ENCODE measurements around the gene CLCF1. TPM values are rescaled to one million over a fixed set of nuclear protein-coding genes. Genes with fewer than 3 reads are reported as not detected.

CLCF1 gene
- total and polyA plus RNA-seq, 2 of the 13 experiments (the other 11 are each of a cell fraction or from before 2014, with no cell fraction given), result 0.49 to 0.78 TPM

DNA sequence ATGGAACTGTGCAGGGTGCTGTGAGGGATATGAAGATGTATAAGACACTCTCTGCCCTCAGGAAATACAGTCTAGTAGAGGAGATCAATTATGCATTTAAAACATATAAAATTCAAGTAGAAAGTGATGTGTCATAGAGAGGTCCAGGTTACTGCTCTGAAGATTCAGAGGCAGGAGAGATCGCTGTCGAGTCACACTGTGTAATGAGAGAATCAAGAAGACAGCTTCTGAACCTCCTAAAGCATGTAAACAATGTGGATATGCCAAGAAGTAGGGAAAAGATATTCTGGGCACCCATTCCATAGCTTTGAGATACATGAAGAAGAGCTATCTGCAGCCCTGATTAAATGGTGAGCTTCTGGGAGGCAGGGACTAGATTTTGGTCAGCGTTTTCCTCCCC is 53.4 kb downstream of the CLCF1 start:
- H3K27ac ChIP-seq (ENCODE audit: extremely low read length, insufficient read depth, low read length), result no peak overlapping the region
- ATAC-seq, result no peak
- no peaks in the 10 kb centered on the region for H3K9me3 ChIP-seq (ENCODE audit: low read length)
- no peak for DNase-seq (ENCODE audit: low spot score)
- H3K9ac ChIP-seq (ENCODE audit: insufficient read depth, low read depth, low read length), result no peak overlapping the region
- no peak for FAIRE-seq
- H3K4me2 ChIP-seq (ENCODE audit: low read depth, low read length), result no peak overlapping the region
- H3K4me3 ChIP-seq (replicated peaks in 1 of 3; ENCODE audit: insufficient read depth in 1 of 3, low read depth in 2 of 3, low read length in 3 of 3), result no peak overlapping the region
- ChIA-PET POLR2A (no interaction called here), CTCF (ENCODE audit: low intra/inter-chr PET ratio, low total read pairs) (no interaction called here)
- BruUV-seq (replicated peaks), result no TSS peak
- TF ChIP-seq ZNF691 (CRISPR knock-in tag; IDR thresholded peaks at IDR 0.05; ENCODE audit: borderline replicate concordance, low read depth) (no peak), NFATC3 (CRISPR knock-in tag; IDR thresholded peaks at IDR 0.05) (no peak), ZBTB40 (IDR thresholded peaks at IDR 0.05) (no peak), ZBTB40 (CRISPR knock-in tag; IDR thresholded peaks at IDR 0.05) (no peak), KDM5B (CRISPR knock-in tag; IDR thresholded peaks at IDR 0.05; ENCODE audit: borderline replicate concordance) (no peak), PHF21A (CRISPR knock-in tag; IDR thresholded peaks at IDR 0.05) (no peak), ZNF3 (CRISPR knock-in tag; IDR thresholded peaks at IDR 0.05) (no peak), IRF1 (CRISPR knock-in tag; IDR thresholded peaks at IDR 0.05; ENCODE audit: low read depth) (no peak), SOX13 (IDR thresholded peaks at IDR 0.05) (no peak), SOX13 (CRISPR knock-in tag; conservative IDR thresholded peaks at IDR 0.05 in 1 of 2, IDR thresholded peaks at IDR 0.05 in 1 of 2) (no peak), ZNF644 (CRISPR knock-in tag; IDR thresholded peaks at IDR 0.05; ENCODE audit: low read depth) (no peak)
- TF ChIP-seq, protein P1, sequence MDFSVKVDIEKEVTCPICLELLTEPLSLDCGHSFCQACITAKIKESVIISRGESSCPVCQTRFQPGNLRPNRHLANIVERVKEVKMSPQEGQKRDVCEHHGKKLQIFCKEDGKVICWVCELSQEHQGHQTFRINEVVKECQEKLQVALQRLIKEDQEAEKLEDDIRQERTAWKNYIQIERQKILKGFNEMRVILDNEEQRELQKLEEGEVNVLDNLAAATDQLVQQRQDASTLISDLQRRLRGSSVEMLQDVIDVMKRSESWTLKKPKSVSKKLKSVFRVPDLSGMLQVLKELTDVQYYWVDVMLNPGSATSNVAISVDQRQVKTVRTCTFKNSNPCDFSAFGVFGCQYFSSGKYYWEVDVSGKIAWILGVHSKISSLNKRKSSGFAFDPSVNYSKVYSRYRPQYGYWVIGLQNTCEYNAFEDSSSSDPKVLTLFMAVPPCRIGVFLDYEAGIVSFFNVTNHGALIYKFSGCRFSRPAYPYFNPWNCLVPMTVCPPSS (IDR thresholded peaks at IDR 0.05), result no peak
- peaks cover 15% of the 10 kb centered on the region for H3K4me1 ChIP-seq (ENCODE audit: insufficient read depth, low read length)
- whole genome bisulfite sequencing (ENCODE audit: low lambda C conversion rate), result 92% methylated on average over 3 of the region's 3 CpGs
- no peaks in the 10 kb centered on the region for H3K27me3 ChIP-seq (ENCODE audit: control insufficient read depth in 1 of 2, insufficient read depth in 2 of 2, low read length in 2 of 2)
- in situ Hi-C loops (cut with HindIII; ENCODE audit: extremely low pct_ligation_motif_present, low pct_unique_long_range_greater_than_20kb), result no loop called here
- H4K20me1 ChIP-seq (ENCODE audit: insufficient read depth, low read length), result no peaks in the 10 kb centered on the region
- H3K79me2 ChIP-seq (ENCODE audit: insufficient read depth, low read length), result no peaks in the 10 kb centered on the region
- intact Hi-C loops (cut with micrococcal nuclease; ENCODE audit: unreplicated experiment), result no loop called here
- H2AFZ ChIP-seq (ENCODE audit: low read length), result no peak overlapping the region
- H3K36me3 ChIP-seq (replicated peaks in 1 of 2; ENCODE audit: control insufficient read depth in 1 of 2, insufficient read depth in 2 of 2, low read length in 2 of 2), result no peaks in the 10 kb centered on the region

Measured in HepG2 (cell line).